Astrocyte (in vitro differentiated cells and primary cell): ENCODE measurements around the gene PLCXD3.

ENCODE experiments used
- CTCF ChIP-seq: IDR thresholded peaks from 2 replicates; pipeline ENCODE4 v1.5.1; 2011; ENCODE audit warnings: low read depth, mild to moderate bottlenecking, inconsistent platforms, low read length, moderate library complexity; ENCODE audit not compliant: insufficient read depth
- EZH2 ChIP-seq: IDR thresholded peaks from 2 replicates; pipeline ENCODE4 v1.6.1; 2012; ENCODE audit warnings: mild to moderate bottlenecking, low read length, inconsistent platforms; ENCODE audit not compliant: insufficient read depth

GRCh38 chr5:41312066-41312465, 198.3 kb downstream of the PLCXD3 start:
- TF ChIP-seq EZH2 (no peak), CTCF (no peak)
